CD4-positive, alpha-beta T cell treated with Interleukin-17A for 1 hour (primary cell): Measurements from ENCODE around the gene UBE4A.

ENCODE experiments used
- DNase-seq: peaks from one replicate; pipeline ENCODE4 v3.0.0-alpha.2; 2020

The UBE4A gene, protein sequence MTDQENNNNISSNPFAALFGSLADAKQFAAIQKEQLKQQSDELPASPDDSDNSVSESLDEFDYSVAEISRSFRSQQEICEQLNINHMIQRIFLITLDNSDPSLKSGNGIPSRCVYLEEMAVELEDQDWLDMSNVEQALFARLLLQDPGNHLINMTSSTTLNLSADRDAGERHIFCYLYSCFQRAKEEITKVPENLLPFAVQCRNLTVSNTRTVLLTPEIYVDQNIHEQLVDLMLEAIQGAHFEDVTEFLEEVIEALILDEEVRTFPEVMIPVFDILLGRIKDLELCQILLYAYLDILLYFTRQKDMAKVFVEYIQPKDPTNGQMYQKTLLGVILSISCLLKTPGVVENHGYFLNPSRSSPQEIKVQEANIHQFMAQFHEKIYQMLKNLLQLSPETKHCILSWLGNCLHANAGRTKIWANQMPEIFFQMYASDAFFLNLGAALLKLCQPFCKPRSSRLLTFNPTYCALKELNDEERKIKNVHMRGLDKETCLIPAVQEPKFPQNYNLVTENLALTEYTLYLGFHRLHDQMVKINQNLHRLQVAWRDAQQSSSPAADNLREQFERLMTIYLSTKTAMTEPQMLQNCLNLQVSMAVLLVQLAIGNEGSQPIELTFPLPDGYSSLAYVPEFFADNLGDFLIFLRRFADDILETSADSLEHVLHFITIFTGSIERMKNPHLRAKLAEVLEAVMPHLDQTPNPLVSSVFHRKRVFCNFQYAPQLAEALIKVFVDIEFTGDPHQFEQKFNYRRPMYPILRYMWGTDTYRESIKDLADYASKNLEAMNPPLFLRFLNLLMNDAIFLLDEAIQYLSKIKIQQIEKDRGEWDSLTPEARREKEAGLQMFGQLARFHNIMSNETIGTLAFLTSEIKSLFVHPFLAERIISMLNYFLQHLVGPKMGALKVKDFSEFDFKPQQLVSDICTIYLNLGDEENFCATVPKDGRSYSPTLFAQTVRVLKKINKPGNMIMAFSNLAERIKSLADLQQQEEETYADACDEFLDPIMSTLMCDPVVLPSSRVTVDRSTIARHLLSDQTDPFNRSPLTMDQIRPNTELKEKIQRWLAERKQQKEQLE

DNA sequence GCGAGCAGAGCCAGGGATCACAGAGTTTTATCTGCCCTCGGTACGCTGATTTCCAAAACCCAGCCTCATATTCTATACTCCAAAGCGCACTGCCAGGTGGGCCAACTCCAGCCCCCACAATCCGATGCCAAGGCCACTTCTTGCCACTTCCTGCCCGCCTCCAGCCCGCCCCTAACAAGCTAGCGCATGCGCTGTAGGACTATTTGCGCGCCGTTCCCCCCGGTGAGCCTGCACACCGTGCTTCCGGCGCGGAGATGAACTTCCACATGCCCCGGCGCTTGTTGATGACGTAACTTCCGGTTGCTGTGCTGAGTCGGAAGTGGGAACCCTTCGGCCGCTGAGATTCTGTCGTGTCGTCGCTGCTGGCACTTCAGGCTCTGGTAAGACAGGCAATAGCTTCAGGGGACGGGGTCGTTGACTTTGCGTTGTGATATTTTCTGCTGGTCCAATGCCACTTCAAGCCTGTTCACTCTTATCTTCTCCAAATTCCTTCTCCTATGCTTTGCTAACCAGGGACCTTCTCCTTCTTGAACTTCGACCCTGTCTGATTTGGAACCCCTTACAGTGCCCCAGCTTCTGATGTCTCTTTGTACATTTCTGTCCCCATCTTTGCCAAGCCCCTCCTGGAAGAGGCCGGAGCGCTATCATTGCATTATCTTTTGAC, at the start of gene UBE4A:
TSS of gene UBE4A (plus strand) at position 306 of the 664 bp plus-strand sequence. CDS start 5,481 bp downstream, outside the sequence.
- peak; percentile 99 for DNase-seq

DNA sequence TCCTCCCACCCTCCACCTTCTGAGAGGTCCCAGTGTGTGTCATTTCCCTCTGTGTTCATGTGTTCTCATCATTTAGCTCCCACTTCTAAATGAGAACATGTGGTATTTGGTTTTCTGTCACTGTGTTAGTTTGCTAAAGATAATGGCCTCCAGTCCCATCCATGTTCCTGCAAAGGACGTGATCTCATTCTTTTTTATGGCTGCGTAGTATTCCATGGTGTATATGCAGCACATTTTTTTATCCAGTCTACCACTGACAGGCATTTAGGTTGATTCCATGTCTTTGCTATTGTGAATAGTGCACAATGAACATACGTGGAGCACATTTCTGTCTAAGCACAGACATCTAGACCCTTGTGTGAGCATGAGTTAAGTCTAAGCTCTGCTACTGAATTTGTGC, 49.1 kb upstream of the UBE4A start:
- no peak for DNase-seq

DNA sequence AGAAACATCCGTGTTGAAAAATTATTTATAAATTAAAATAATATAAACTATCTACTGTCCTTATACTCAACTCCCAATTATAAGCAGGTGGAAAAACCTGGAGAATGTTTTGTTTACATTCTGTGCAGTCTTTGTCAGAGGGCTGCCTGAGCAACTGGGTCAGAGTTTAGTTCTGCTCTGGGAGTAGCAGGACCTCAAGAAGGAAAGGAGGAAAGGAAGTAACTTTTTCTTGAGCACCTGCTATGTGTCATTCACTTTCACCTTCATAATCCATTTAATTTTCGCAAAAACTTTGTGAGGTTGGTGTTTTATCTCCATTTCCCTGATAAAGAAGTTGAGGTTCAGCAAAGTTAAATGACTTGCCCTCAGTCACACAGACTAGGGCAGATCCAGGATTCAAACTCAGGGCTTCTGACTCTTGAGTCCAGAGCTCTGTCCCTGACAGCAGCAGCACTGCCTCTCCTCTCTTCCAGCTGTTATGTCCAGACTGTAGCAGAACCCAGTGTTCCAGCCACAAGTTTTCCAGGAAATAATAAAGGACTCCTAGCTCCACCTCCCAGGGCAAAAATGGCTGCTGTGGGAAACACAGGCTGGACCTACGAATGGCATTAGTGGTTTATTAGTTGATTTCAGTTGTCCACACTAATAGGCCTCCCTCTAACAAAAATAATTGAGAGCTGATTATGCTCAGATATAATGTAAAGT, 48.5 kb upstream of the UBE4A start:
- DNase-seq = no peak

DNA sequence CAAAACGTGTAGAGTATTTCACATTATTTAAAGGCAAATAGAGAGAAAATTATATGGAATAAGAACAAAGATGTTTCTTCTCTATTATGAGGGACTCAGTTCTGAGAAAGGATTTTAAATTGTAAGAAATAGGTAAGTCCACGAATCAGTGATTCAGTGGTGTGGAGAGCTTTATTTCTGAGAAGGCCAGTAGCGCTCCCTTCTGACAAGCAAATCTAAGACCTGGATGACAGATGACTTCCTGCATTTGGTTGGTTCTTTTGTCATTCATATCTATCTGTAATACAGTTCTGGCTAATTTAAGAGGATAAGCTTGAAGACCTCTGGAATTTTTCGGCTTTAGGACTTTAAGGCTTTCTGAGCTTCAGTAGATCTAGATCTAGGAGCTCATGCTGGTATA, 47.9 kb upstream of the UBE4A start:
- peak; percentile 30 for DNase-seq

DNA sequence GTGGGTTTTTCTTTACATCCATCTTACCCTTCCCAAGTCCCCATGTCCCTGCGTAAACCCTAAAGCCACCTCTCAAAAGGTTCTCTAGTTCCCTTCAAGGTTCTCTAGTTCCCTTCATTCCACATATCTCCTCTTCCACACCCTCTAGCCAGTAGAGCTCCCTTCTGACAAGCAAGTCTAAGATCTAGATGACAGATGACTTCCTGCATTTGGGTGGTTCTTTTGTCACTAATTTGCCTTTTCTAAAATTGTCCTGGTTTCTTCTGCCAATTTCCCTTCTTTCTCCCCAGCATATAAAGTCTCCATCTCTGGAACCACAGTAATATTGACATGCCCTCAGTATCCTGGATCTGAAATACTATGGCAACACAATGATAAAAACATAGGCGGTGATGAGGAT, 47.1 kb upstream of the UBE4A start:
- no peak for DNase-seq

DNA sequence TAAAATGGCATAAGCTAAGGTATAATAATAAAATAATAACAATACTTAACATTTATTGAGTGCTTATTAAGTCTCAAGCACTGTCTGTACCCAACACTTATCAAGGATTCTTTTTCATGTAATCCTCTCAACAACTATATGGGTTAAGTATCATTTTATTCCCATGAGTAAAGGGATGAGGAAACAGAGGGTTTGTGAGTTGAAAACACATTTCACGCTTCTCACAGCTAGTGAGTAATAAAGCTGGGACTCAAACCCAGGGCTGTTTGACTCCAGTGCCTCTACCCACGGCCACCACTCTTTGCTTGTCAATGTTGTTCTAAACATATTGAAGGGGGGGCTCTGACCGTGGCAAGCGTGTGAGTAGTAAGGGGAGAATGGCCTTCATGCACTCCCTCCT, 46.2 kb upstream of the UBE4A start:
- DNase-seq = no peak

DNA sequence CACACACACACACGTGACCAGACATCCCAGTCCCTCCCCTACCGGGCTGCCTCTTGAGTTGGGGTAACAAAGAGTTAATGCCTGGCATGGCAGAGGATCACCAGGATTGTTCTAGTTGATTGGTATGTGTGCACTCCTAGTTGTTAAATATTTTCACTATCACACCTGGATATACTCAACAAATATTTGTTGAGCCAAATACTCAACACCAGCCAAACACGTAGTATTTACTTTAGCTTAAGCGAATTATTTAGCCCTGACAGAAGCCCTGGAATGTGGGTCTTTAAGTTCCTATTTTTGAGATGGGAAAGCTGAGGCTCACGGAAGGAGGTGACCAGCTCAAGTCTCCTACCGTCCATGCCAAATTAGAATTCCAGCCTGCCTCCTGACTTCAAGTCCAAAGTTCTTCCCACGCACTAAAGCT, 44.4 kb upstream of the UBE4A start:
- no peak for DNase-seq

DNA sequence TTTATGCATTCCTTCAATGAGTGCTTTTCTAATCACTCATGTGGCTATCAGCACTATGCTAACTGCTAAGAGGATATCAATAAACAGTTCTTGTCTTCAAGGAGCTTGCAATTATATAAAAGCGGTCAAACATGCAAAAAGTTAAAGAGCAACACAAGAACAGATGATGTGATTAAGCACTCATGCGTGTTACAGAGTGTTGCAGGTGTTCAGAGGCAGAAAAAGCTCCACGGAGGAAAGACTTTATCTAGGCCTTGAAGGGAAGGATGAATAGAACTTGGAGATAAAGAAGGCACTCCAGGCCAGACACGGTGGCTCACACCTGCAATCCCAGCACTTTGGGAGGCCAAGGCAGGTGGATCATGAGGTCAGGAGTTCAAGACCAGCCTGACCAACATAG, 41.3 kb upstream of the UBE4A start:
- DNase-seq = no peak

DNA sequence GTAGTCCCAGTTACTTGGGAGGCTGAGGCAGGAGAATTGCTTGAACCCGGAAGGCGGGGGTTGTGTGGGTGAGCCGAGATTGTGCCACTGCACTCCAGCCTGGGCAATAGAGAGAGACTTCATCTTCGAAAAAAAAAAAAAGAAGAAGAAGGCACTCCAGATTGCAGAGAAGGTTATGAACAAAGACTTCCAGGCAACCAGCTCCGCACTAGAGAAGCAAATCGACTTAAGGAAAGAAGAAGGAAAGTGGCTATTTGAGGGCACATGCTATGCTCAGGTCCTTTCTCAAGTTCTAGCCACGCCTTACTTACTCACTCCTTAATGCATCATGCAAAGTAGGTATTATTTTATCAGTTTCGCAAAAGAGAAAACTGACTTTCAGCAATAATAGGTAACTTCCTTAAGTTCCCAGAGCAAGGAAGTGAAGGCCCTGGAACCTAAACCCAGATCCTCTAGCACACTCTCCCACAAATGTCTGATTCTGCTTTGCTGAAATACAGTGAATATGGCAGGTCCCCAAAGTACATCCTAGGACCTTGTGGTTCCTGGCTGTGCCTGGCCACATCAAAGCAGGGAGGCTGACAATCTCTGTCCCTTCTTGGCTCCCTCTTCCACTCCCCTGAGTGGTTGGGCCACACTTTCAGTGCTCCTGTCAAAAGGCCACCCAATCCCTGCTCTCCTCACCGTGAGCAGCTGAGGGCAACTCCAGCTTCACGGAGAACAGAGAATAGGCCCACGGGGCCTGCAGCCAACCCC, 40.6 kb upstream of the UBE4A start:
- DNase-seq = no peak

DNA sequence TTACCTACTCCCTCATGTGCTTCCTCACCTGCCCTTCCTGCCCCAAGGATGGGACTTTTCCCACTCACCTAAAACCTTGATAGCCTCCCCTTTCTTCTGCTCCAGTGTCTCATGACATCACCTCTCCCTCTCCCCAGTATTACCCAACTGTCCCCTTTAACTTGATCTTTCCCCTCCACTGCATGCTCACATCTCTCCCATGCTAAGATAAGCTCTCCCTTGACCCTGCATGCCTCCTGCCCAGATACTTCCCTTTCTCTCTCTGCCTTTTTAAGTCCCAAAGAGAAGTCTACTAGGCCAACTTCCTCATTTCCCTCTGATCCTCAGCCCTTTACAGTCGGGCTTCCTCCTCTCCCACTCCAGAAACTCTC, 40.1 kb upstream of the UBE4A start:
- no peak for DNase-seq

DNA sequence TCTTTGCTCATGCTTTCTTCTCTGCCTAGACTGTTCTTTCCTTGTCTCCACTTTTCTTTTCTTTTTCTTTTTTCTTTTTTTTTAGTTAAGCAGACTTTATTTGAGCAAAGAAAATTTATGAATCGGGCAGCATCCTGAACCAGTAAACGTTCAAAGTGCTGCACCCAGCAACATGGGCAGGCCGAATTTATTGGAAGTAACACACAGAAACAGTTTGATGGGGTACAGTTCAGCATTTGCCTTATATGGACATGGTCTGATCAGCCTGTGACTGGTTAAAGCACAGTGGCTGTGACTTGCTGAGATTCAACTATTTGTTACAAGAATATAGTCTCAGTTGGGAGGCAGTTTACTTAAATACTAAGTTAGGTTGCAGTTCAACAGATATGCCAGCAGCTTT, 38.9 kb upstream of the UBE4A start:
- DNase-seq = no peak

DNA sequence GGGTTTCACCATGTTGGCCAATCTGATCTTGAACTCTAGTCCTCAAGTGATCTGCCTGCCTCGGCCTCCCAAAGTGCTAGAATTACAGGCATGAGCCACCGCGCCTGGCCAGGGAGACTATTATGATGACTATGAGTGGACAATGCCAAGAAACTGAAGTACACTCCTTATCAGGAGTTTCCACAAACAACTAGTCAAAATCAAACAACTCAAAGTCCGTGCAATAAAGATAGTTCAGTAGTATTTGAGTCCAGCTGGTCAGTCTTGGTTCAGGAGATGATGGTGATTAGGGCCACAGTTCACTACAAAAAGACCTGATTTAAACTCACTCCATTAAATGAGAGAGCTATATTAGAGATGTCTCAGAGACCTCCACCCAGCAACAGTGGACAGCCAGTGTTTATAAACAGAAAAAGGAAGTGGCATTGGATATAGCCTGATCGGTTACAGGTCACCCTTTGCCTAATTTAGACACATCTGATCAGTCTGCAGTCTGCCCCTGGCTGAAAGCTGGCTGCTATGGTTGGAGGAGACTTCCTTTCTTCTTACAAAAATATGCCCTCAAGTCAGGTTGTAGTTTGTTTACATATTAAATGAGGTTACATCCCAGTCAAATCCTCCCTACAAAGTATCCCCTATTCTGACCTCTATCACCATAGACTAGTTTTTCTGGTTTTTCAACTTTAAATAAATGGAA, 37.9 kb upstream of the UBE4A start:
- no peak for DNase-seq

DNA sequence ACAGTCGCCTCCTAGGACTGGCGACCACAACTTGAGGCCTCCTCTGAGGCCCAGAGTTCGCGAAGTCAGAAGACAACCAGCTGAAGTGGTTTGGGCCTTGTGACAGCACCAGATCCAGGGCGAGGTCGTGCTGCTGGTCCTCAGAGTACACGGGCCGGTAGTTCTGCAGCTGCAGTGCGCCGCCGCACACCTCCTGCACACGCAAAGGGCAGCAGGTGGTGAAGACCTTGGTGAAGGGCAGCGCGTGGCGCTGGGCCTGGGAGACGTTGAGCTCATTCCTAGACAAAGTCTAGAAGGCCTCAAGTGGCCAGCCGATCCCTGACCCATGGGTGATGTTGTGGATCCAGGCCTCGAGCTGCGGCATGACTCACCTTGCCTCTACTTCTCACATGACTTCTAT, 36.7 kb upstream of the UBE4A start:
- DNase-seq = no peak

DNA sequence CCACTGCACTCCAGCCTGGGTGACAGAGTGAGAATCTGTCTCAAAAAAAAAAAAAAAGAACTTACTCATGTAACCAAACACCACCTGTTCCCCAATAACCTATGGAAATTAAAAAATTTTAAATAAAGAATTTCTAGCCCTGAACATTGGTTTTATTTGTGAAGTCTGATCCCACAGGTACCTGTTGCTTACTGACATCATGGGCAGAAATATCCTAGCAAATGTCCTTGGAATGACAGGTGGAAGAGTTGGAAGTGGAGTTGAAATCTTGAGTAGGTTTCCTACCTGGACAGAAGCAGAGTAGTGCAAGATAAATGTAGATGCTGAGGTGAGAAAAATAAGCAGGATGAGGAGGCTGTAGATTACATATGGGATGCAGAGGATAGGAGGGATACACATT, 34.1 kb upstream of the UBE4A start:
- DNase-seq = no peak

DNA sequence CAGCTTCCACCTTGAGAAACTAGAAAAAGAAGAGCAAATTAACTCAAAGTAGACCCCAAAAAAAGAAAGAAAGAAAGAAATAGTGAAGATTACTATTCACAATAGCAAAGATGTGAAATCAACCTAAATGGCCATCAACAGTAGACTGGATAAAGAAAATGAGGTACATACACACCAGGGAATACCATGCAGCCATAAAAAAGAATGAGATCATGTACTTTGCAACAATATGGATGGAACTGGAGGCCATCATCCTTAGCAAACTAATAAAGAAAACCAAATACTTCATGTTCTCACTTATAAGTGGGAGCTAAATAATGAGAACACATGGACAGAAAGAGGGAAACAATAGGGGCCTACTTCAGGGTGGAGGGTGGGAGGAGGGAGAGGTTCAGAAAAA, 30.7 kb upstream of the UBE4A start:
- DNase-seq = no peak

DNA sequence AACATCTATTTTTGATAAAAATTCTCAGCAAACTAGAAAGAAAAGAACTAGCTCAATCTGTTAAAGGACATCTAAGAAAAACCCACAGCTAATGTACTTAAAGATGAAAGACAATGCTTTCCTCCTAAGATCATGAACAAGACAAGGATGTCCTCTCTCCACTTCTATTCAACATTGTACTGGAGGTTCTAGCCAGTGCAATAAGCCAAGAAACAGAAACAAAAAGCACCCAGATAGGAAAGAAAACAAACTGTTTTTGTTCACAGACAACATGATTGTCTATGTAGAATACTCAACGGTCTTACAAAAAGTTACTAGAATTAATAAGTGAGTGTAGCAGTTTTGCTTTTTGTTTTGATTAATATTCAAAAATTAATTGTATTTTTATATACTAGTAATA, 24.7 kb upstream of the UBE4A start:
- peak; percentile 63 for DNase-seq

DNA sequence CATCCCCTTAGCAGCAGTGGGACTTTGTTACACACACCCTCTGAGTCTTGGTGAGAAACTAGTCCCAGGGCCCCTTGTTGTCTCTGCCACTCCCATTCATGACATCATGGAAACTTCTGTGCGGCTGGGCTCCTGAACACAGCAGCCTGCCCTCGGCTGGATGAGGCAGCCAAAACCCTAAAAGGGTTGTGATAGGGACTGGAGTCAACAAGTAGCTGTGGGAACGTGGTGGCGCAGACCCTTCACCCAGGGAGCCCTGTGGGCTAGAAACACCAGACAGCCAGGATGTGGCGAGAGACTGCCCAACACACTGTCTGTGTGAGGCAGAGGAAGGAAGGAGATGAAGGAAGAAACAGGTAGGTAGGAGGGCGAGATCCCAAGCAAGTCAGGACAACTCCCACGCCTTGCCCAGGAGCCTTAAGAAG, 20.8 kb upstream of the UBE4A start:
- DNase-seq = peak; percentile 94

DNA sequence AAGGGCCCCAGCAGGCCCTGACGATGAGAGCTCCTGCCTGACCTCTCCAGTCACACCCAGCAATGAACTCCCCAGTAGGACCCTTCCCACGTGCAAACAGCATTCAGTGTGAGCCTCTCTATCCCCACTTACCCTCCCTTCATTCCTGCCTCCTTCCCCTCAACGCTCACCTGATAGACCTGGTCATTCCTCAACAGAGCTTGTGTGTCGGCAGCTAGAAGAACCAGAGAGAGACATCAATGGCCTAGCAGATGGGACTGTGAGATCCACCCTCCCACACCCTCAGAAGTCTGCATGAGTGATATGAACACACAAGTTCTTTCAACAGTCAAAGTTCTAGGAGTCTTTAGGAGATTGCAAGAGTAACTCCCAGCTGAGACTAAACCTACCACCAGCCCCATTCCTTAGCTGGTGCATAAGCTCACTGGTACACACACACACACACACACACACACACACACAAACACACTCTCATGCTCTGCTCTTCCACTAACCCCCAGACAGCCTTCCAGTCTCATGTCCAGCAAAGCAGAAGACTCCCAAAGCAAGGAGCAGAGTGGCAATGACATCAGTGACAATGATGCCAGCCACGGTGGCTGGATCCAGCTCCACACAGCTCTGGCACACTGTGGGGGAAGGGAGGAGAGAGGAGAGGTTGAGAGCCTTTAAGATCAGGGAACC, 20.0 kb upstream of the UBE4A start:
- peak; percentile 48 for DNase-seq

DNA sequence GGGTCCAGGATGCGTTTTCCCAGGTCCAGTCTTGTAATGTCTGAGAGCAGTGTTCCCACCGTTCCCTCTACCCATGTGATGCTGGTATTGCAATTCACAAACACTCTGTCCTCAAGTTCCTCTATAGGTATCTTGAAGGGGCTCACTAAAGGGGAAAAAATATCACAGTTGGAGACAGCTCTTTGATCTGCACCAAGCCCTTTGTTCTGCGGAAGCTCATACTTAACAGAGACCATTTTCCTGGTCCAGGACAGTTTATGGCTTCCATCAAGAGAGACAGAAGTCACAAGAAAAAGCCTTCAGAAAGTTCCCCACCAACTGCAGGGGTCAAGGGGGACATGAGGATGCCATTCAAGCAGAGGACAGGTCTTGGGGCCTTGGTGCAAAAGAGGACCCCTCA, 19.0 kb upstream of the UBE4A start:
- peak; percentile 37 for DNase-seq

DNA sequence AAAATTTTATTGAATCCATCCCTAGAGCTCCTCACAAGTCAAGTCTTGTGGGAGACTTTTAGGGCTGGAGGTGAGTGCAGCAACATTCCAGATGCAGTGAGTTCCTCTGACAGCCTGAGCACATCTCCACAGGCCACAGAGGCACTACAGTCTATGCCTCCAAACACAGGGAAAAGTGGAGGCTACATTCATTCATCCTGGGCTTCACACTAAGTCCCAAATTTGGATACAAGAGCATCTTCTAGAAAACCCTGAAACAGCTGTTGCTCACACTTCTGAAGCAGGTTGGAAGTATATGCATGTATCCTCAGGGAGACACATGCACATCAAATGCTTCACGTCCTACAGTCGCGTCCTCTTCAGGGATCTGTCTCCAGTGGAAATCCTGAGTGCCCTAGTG, 18.1 kb upstream of the UBE4A start:
- DNase-seq = no peak
